Rectal smooth muscle tissue (tissue), 1 donor: ENCODE measurements around the gene CLPTM1L.

Experiments
- H3K27ac ChIP-seq: one replicate; pipeline ENCODE4 v1.7.0; 2013; ENCODE audit warnings: low read depth, low read length, inconsistent platforms
- H3K27me3 ChIP-seq: one replicate; pipeline ENCODE4 v1.7.0; 2013; ENCODE audit warnings: low read length; ENCODE audit not compliant: control insufficient read depth, insufficient read depth
- H3K36me3 ChIP-seq: one replicate; pipeline ENCODE4 v1.7.0; 2013; ENCODE audit warnings: low read length; ENCODE audit not compliant: control insufficient read depth, insufficient read depth
- H3K4me1 ChIP-seq: one replicate; pipeline ENCODE4 v1.7.0; 2013; ENCODE audit warnings: low read length; ENCODE audit not compliant: control insufficient read depth, insufficient read depth
- H3K4me3 ChIP-seq: one replicate; pipeline ENCODE4 v1.7.0; 2013; ENCODE audit warnings: low read length
- H3K9ac ChIP-seq: one replicate; pipeline ENCODE4 v1.7.0; 2013; ENCODE audit warnings: low read length

CLPTM1L gene

DNA sequence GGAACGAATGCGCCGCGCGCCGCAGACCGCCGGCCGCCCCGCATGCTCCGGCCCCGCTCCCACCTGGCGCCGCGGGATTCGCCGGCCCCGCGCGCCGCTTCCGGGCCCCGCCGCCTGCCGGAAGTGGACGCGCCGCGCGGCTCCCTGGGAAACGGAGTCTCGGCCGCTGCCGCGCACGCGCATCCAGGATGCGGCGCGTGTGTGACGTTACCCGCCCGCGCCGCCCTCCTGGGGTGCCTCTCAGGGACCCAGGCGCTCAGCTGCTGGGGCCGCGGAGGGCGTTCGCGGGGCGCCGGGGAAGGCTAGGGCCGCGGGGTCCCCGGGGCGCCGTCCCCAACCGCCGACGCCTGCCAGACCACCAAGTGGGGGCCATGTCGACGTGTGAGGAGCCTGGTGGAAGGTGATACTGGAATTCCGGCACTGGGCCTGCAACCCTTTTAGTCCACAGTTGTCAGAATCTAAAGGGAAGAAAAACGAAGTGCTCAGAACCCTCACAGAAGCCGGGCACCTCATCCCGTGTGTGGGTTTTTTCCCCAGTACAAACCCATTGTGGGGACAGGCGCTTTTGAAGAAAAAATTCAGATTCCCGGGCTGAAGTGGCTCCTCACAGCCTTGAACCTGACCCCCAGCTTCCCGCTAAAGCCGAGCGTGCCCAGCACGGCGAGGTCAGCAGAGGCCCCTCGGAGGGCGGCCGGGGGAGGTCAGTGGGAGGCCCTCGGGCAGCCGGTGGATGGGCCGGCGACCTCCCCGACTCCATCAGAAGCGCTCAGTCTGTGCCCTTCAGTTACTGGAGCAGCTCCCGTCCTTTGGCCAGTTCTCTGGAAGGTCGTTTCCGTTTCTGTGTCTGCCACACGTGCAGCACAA is at the start of gene CLPTM1L:
TSS of gene CLPTM1L (minus strand) at position 125 of the 864 bp plus-strand sequence. CDS start 258 bp downstream, outside the sequence.
- peak within 1 kb of the TSS; percentile 92 for H3K9ac ChIP-seq
- H3K4me1 ChIP-seq = peaks cover 12% of the 10 kb centered on the region
- H3K36me3 ChIP-seq = peaks cover 14% of the 10 kb centered on the region
- no peaks in the 10 kb centered on the region for H3K27me3 ChIP-seq
- H3K27ac ChIP-seq = peak within 1 kb of the TSS; percentile 89
- peak within 1 kb of the TSS; percentile 81 for H3K4me3 ChIP-seq

DNA sequence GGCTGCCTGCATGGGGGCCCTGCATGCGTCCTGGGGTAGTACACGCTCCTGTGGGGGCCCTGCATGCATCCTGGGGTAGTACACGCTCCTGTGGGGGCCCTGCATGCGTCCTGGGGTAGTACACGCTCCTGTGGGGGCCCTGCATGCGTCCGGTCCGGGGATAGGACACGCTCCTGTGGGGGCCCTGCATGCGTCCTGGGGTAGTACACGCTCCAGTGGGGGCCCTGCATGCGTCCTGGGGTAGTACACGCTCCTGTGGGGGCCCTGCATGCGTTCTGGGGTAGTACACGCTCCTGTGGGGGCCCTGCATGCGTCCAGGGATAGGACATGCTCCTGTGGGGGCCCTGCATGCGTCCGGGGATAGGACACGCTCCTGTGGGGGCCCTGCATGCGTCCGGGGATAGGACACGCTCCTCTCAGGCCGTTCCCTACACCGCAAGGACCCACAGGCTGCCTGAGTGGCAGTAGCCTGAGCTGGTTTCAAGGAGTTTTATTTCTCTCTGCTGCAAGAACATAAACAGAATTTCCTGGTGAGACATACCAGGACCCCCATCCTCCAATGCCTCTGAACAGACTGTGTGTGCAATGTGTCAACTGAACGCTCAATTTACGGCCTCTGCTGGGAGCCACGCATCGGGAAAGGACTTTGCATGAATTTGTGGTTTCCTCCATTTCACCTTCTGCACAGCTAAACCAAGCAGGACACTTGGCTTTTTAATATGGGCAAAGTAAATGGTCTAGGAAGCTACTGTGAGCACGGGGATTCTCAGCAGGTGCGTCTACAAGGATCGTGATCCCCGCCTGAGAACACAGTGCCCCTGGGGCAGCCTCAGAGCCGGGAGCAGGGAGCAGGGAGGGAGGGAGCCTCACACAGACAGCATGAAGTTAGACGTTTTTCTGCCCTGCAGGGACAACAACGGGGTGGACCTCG is 48.9 kb upstream of the CLPTM1L start:
- no peaks in the 10 kb centered on the region for H3K36me3 ChIP-seq
- H3K27ac ChIP-seq = no peak overlapping the region
- H3K4me1 ChIP-seq = no peaks in the 10 kb centered on the region
- peaks cover 10% of the 10 kb centered on the region for H3K27me3 ChIP-seq
- H3K9ac ChIP-seq = no peak overlapping the region
- no peak overlapping the region for H3K4me3 ChIP-seq

DNA sequence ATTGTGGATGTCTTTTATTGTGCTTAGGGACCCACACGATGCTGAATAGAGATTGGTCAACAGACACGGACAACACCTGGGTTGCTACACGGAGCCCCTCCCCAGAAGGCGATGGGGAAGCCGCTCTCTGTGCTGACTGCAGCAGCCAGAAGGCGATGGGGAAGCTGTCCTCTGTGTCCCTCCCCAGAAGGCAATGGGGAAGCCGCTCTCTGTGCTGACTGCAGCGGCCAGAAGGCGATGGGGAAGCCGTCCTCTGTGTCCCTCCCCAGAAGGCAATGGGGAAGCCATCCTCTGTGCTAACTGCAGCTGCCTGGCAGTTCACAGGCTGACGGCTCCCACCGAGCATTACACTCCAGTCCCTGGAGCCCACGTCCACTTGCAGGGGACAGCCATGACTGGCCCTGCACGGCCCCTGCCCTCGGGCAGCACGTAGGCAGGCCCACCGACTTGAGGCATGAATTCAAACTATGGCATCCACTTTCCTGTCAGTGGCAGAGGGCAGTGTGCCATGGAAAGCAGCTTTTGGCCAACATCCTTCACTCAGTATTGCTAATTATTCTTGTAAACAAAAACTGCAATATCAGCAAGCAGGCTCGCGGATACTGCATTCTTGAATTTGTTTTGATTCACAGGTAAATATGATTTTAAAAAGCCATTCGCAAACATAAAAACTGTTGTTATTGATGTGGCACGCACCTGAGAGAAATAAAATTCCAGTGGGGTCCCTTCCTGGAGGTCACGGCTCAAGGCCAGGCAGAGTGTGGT is 48.1 kb upstream of the CLPTM1L start:
- H3K4me1 ChIP-seq = no peaks in the 10 kb centered on the region
- no peak overlapping the region for H3K27ac ChIP-seq
- no peak overlapping the region for H3K4me3 ChIP-seq
- H3K9ac ChIP-seq = no peak overlapping the region
- H3K36me3 ChIP-seq = no peaks in the 10 kb centered on the region
- peaks cover 10% of the 10 kb centered on the region for H3K27me3 ChIP-seq

- H3K27me3 ChIP-seq = peaks cover 10% of the 10 kb centered on the region
- H3K36me3 ChIP-seq = no peaks in the 10 kb centered on the region
- no peak overlapping the region for H3K4me3 ChIP-seq
- no peak overlapping the region for H3K9ac ChIP-seq
- no peaks in the 10 kb centered on the region for H3K4me1 ChIP-seq
- H3K27ac ChIP-seq = no peak overlapping the region
Observed at GRCh38 chr5:1392261-1392660, 47.4 kb upstream of the CLPTM1L start.

DNA sequence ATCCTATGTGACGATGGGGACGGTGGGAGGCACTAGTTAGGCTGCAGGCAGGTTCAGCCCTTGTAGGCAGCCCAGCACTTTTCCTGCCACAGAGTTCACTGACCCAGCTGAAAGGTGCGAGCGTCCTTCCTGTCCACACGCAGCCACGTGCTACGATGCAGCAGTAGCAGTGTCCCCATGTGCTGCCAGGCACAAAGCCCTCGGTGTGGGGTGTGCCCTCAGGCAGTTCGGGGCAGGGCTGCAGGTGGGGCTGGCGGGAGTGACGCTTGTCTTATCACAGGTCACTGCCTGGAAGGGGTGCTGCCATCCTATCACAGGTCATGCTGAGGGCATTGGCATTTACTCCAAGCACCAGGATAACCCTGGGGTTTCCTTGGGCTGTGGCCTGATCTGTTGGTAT is 46.8 kb upstream of the CLPTM1L start:
- no peak overlapping the region for H3K4me3 ChIP-seq
- H3K9ac ChIP-seq = no peak overlapping the region
- no peak overlapping the region for H3K27ac ChIP-seq
- H3K4me1 ChIP-seq = no peaks in the 10 kb centered on the region
- no peaks in the 10 kb centered on the region for H3K36me3 ChIP-seq
- H3K27me3 ChIP-seq = peaks cover 10% of the 10 kb centered on the region

DNA sequence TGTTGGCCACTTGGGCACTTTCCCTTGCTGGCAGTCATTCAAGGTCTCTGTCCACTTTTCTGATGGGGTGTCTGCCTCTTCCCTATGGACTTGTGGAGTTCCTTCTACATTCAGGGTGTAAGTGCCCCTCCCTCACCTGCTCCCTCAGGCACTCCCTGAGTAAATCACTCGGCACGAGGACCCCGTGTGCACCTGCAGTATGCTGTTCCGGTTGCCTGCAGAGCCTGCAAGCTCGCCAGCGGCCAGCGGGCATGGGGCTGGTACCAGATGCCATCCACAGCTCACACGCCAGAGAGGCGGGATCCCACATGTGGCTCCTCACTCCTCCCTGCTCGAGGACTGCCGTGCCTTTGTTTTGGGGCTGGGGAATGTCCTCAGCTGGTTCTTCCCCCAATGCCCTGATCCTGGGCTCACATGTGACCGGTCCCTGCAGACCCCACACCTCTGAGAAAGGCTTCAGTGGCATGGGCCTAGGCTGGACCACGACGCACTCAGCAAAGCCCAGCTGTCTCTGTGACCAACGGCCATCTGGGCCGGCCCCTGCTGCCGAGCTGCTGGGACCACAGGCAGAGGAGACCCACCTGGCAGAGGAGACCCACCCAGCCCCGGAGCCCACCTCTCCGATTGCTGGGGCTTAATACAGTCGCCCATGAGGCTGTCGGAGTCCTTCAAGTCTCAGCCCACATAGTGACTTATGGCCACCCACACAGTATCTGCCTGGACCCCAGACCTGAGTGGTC is 46.1 kb upstream of the CLPTM1L start:
- H3K27me3 ChIP-seq = peaks cover 13% of the 10 kb centered on the region
- no peak overlapping the region for H3K4me3 ChIP-seq
- H3K4me1 ChIP-seq = peaks cover 2% of the 10 kb centered on the region
- no peak overlapping the region for H3K27ac ChIP-seq
- H3K9ac ChIP-seq = no peak overlapping the region
- no peaks in the 10 kb centered on the region for H3K36me3 ChIP-seq

GRCh38 chr5:1390333-1390732 is 45.4 kb upstream of the CLPTM1L start:
- H3K9ac ChIP-seq = no peak overlapping the region
- H3K4me1 ChIP-seq = peaks cover 2% of the 10 kb centered on the region
- H3K36me3 ChIP-seq = no peaks in the 10 kb centered on the region
- no peak overlapping the region for H3K27ac ChIP-seq
- no peak overlapping the region for H3K4me3 ChIP-seq
- peaks cover 13% of the 10 kb centered on the region for H3K27me3 ChIP-seq

GRCh38 chr5:1388383-1388967 is 43.6 kb upstream of the CLPTM1L start:
- no peak overlapping the region for H3K9ac ChIP-seq
- peaks cover 2% of the 10 kb centered on the region for H3K4me1 ChIP-seq
- H3K27me3 ChIP-seq = peaks cover 13% of the 10 kb centered on the region

DNA sequence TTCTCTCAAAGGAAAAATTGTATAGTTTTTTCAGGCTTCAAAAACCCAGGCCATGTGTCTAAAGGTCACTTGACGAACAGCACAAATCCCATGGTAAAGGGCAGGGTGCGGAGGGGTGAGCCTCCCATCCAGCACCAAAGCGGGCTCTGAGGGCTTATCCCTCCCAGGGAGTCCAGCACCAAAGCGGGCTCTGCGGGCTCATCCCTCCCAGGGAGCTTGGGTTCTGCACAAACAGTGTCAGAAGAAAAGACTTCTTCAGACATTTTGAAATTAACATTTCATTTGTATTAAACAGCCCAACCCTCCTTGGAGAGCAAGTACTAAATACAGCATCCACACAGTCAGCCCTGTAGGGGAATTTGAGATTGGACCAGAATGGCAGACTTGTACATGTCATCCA is 43.0 kb upstream of the CLPTM1L start:
- H3K27me3 ChIP-seq = peaks cover 11% of the 10 kb centered on the region
- H3K27ac ChIP-seq = no peak overlapping the region
- H3K36me3 ChIP-seq = no peaks in the 10 kb centered on the region
- peaks cover 2% of the 10 kb centered on the region for H3K4me1 ChIP-seq
- H3K9ac ChIP-seq = no peak overlapping the region
- no peak overlapping the region for H3K4me3 ChIP-seq

More at GRCh38 chr5:1388383-1388967, 43.6 kb upstream of the CLPTM1L start:
- H3K4me3 ChIP-seq = no peak overlapping the region
- H3K36me3 ChIP-seq = no peaks in the 10 kb centered on the region
- no peak overlapping the region for H3K27ac ChIP-seq

GRCh38 chr5:1387059-1387755 is 42.3 kb upstream of the CLPTM1L start:
- Histone ChIP-seq H3K27ac (no peak overlapping the region), H3K4me1 (peaks cover 2% of the 10 kb centered on the region), H3K36me3 (no peaks in the 10 kb centered on the region), H3K4me3 (peak overlapping the region; percentile 74), H3K27me3 (peaks cover 8% of the 10 kb centered on the region), H3K9ac (no peak overlapping the region)

DNA sequence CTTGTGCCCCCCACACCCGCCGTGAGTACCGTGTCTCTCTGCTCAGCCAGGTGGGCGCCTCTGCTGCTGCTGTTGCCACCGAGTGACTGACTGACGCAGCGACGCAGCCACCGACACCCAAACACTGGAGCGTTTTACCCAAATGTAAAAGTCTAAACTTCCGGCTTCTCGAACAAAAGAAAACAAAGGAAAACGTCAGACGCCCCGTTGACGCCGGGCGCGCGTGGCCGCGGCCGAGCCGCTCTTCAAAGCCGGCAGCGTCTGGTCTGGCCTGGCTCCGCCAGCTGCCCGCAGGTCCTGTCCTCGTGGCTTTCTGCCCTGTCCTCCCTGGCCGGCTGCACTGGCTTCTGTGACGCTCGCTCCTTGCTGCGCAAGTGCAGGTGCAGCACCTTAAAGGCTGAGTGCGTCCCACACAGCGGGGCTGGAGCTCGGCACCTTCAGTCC is 41.4 kb upstream of the CLPTM1L start:
- peak overlapping the region; percentile 74 for H3K4me3 ChIP-seq
- H3K36me3 ChIP-seq = no peaks in the 10 kb centered on the region
- H3K27ac ChIP-seq = no peak overlapping the region
- H3K9ac ChIP-seq = peak overlapping the region; percentile 39
- H3K4me1 ChIP-seq = peaks cover 2% of the 10 kb centered on the region
- peaks cover 3% of the 10 kb centered on the region for H3K27me3 ChIP-seq
